HCT116 (cell line): Measurements from ENCODE around the gene LIN7C. TPM values are rescaled to one million over a fixed set of nuclear protein-coding genes. Genes with fewer than 3 reads are reported as not detected.

ENCODE experiments used
- ATAC-seq: fragments of 200-7000 bp; cut with Tn5 transposase; 2 replicates; pipeline ENCODE4 v1.9.1; 2020; ENCODE audit warnings: mild to moderate bottlenecking, moderate library complexity
- BruUV-seq: library from RNA; stranded (reverse); fragments of 400-500 nt; replicated peaks from 2 replicates; lab custom pipeline; 2021; lab: Mats Ljungman, UMichigan
- CTCF ChIA-PET: fragments of 300-600 bp; sonication (Branson Sonifier 250); formaldehyde crosslinking; loops from one replicate; lab custom pipeline; 2021; ENCODE audit warnings: antibody characterized with exemption; lab: Charles Lee
- POLR2A ChIA-PET: fragments of 300-600, 350-600 bp; sonication (Branson Sonifier 250); formaldehyde crosslinking; loops from one replicate; lab custom pipeline; 2021; ENCODE audit warnings: antibody characterized with exemption; lab: Charles Lee
- RAD21 ChIA-PET, 2 experiments: fragments of 300-600 bp; sonication (Branson Sonifier 250); formaldehyde crosslinking; loops; one replicate each; lab custom pipeline; 2023; ENCODE audit warnings: low total read pairs in 2 of 2; ENCODE audit not compliant: uncharacterized antibody in 2 of 2, unreplicated experiment in 2 of 2, low non-redundant PET in 1 of 2; lab: Charles Lee
- DNase-seq: peaks from one replicate; pipeline ENCODE4 v3.0.0-alpha.2; 2010; ENCODE audit warnings: low read depth, low spot score
- H2AFZ ChIP-seq: fragments of 200-600 bp; shearing (Covaris generic), sonication (generic); 2 replicates; pipeline ENCODE4 v1.6.1; 2017; ENCODE audit warnings: low read depth, mixed run types, mixed read lengths, antibody characterized with exemption, low read length; ENCODE audit not compliant: poor library complexity, severe bottlenecking
- H3K27ac ChIP-seq: 2 replicates; pipeline ENCODE4 v1.5.1; 2012; ENCODE audit warnings: low read depth, low read length
- H3K27me3 ChIP-seq: fragments of 200-600 bp; sonication (generic); 2 replicates; pipeline ENCODE4 v1.6.1; 2016; ENCODE audit warnings: mixed run types, low read length, mixed read lengths; ENCODE audit not compliant: insufficient read depth
- H3K36me3 ChIP-seq, 2 experiments: fragments of 200-500 bp in 1 of 2; fragments of 200-600 bp in 1 of 2; sonication (Bioruptor generic) in 1 of 2; sonication (generic) in 1 of 2; 2 replicates each; pipeline versions ENCODE4 v1.5.1 to v1.6.1; 2014 to 2016; ENCODE audit warnings: low read length in 2 of 2, inconsistent platforms in 1 of 2, mixed read lengths in 1 of 2, mixed run types in 1 of 2; ENCODE audit not compliant: insufficient read depth in 2 of 2, control insufficient read depth in 1 of 2
- H3K4me1 ChIP-seq, 2 experiments: fragments of 200-600 bp in 1 of 2; sonication (generic) in 1 of 2; 2 replicates each; pipeline versions ENCODE4 v1.5.1 to v1.6.1; 2012 to 2017; ENCODE audit warnings: low read length in 2 of 2, inconsistent platforms in 1 of 2, mild to moderate bottlenecking in 1 of 2, mixed read lengths in 1 of 2, mixed run types in 1 of 2, moderate library complexity in 1 of 2; ENCODE audit not compliant: insufficient read depth in 2 of 2, control insufficient read depth in 1 of 2
- H3K4me2 ChIP-seq: fragments of 200-600 bp; sonication (generic); 2 replicates; pipeline ENCODE4 v1.6.1; 2017; ENCODE audit warnings: mixed run types, low read length, mixed read lengths
- H3K4me3 ChIP-seq, 2 experiments: fragments of 200-600 bp in 1 of 2; sonication (generic) in 1 of 2; replicated peaks in 1 of 2; 2 replicates each; pipeline ENCODE4 v1.5.1; 2011 to 2016; ENCODE audit warnings: low read length in 2 of 2, control low read depth in 1 of 2, low read depth in 1 of 2, mild to moderate bottlenecking in 1 of 2, mixed read lengths in 1 of 2, mixed run types in 1 of 2
- H3K79me2 ChIP-seq: fragments of 200-600 bp; sonication (generic); 2 replicates; pipeline ENCODE4 v1.6.1; 2017; ENCODE audit warnings: mild to moderate bottlenecking, mixed run types, low read length, moderate library complexity, mixed read lengths; ENCODE audit not compliant: insufficient read depth
- H3K9ac ChIP-seq: fragments of 200-600 bp; sonication (generic); 2 replicates; pipeline ENCODE4 v1.6.1; 2016; ENCODE audit warnings: low read length, mixed read lengths
- H3K9me2 ChIP-seq: fragments of 200-600 bp; sonication (generic), shearing (Covaris generic); 2 replicates; pipeline ENCODE4 v1.6.1; 2017; ENCODE audit warnings: mixed run types, mild to moderate bottlenecking, moderate library complexity; ENCODE audit not compliant: insufficient read depth
- H3K9me3 ChIP-seq, 2 experiments: fragments of 200-500 bp in 1 of 2; fragments of 200-600 bp in 1 of 2; sonication (Bioruptor generic) in 1 of 2; sonication (generic) in 1 of 2; 2 replicates each; pipeline ENCODE4 v1.6.1; 2014 to 2017; ENCODE audit warnings: low read length in 2 of 2, mixed read lengths in 2 of 2, inconsistent platforms in 1 of 2, low read depth in 1 of 2, mild to moderate bottlenecking in 1 of 2, mixed run types in 1 of 2, moderate library complexity in 1 of 2; ENCODE audit not compliant: control insufficient read depth in 1 of 2, insufficient read depth in 1 of 2
- H4K20me1 ChIP-seq: fragments of 200-600 bp; sonication (generic), shearing (Covaris generic); 2 replicates; pipeline ENCODE4 v1.6.1; 2017; ENCODE audit warnings: mixed run types, mild to moderate bottlenecking, moderate library complexity; ENCODE audit not compliant: insufficient read depth
- ATF3 ChIP-seq: IDR thresholded peaks from 2 replicates; pipeline ENCODE4 v1.6.1; 2012
- CBX3 ChIP-seq: IDR thresholded peaks from 2 replicates; pipeline ENCODE4 v1.6.1; 2012; ENCODE audit warnings: low read depth
- CEBPB ChIP-seq: IDR thresholded peaks from 2 replicates; pipeline ENCODE4 v1.6.1; 2012; ENCODE audit warnings: low read depth
- EGR1 ChIP-seq: IDR thresholded peaks from 2 replicates; pipeline ENCODE4 v1.6.1; 2012; ENCODE audit warnings: low read depth
- ELF1 ChIP-seq: IDR thresholded peaks from 2 replicates; pipeline ENCODE4 v1.6.1; 2012; ENCODE audit warnings: low read depth, borderline replicate concordance
- EZH2 ChIP-seq: fragments of 200-600 bp; sonication (generic); IDR thresholded peaks from 2 replicates; pipeline ENCODE4 v1.6.1; 2017; ENCODE audit warnings: antibody characterized with exemption, mixed run types
- EZH2phosphoT487 ChIP-seq: fragments of 200-600 bp; IDR thresholded peaks from 2 replicates; pipeline ENCODE4 v1.6.1; 2018; ENCODE audit warnings: antibody characterized with exemption, borderline replicate concordance
- FOSL1 ChIP-seq: IDR thresholded peaks from 2 replicates; pipeline ENCODE4 v1.6.1; 2012; ENCODE audit warnings: low read depth
- MAX ChIP-seq: IDR thresholded peaks from 2 replicates; pipeline ENCODE4 v1.6.1; 2012
- POLR2A ChIP-seq: IDR thresholded peaks from 2 replicates; pipeline ENCODE4 v1.7.0; 2011; ENCODE audit warnings: borderline replicate concordance; ENCODE audit not compliant: insufficient read depth, insufficient read length; ENCODE audit errors: extremely low read depth
- POLR2AphosphoS5 ChIP-seq: IDR thresholded peaks from 2 replicates; pipeline ENCODE4 v1.6.1; 2011; ENCODE audit warnings: mild to moderate bottlenecking, low read depth, low read length, moderate library complexity
- RAD21 ChIP-seq: IDR thresholded peaks from 2 replicates; pipeline ENCODE4 v1.6.1; 2012; ENCODE audit warnings: low read depth, mild to moderate bottlenecking
- REST ChIP-seq: IDR thresholded peaks from 2 replicates; pipeline ENCODE4 v1.6.1; 2012; ENCODE audit warnings: low read depth
- SIN3A ChIP-seq: IDR thresholded peaks from 2 replicates; pipeline ENCODE4 v1.6.1; 2012; ENCODE audit warnings: low read depth
- SP1 ChIP-seq: IDR thresholded peaks from 2 replicates; pipeline ENCODE4 v1.6.1; 2012; ENCODE audit warnings: low read depth
- SRF ChIP-seq: IDR thresholded peaks from 2 replicates; pipeline ENCODE4 v1.6.1; 2012; ENCODE audit warnings: low read depth
- TCF7L2 ChIP-seq: IDR thresholded peaks from 2 replicates; pipeline ENCODE4 v1.7.0; 2011; ENCODE audit warnings: borderline replicate concordance, inconsistent platforms; ENCODE audit not compliant: insufficient read depth, insufficient read length; ENCODE audit errors: extremely low read depth
- YY1 ChIP-seq: IDR thresholded peaks from 2 replicates; pipeline ENCODE4 v1.6.1; 2011; ENCODE audit warnings: low read length, low read depth, moderate library complexity, mild to moderate bottlenecking; ENCODE audit not compliant: insufficient replicate concordance; ENCODE audit errors: extremely low read depth
- intact Hi-C: fragments of 100-400 bp; cut with micrococcal nuclease; formaldehyde crosslinking; loops from 2 replicates; pipeline ENCODE4 v1.10.0; 2022
- total RNA-seq: library from RNA; stranded (reverse); gene quantifications from one replicate; pipeline ENCODE4 v1.2.1, GENCODE V29; 2021; ENCODE audit not compliant: unreplicated experiment

Gene LIN7C
- total RNA-seq, 1 experiment from 2014 or later: 48.2 TPM

GRCh38 chr11:27470166-27470565, 36.4 kb downstream of the LIN7C start (continued):
- TF ChIP-seq REST (no peak), POLR2AphosphoS5 (no peak), CEBPB (no peak), YY1 (no peak), CBX3 (no peak)

- ChIA-PET CTCF (no interaction called here), POLR2A (no interaction called here), RAD21 (no interaction called here)
- H2AFZ ChIP-seq: no peak overlapping the region
- no peaks in the 10 kb centered on the region for H3K36me3 ChIP-seq
- H4K20me1 ChIP-seq: no peaks in the 10 kb centered on the region
- H3K9ac ChIP-seq: no peak overlapping the region
- no peak overlapping the region for H3K4me2 ChIP-seq
- no peaks in the 10 kb centered on the region for H3K9me2 ChIP-seq
- ATAC-seq (no peak), DNase-seq (no peak)
- intact Hi-C loops: no loop called here
- H3K4me1 ChIP-seq: peaks cover 8 to 23% of the 10 kb centered on the region in 2 experiments; a peak in 3 of 4 replicates
- no TSS peak for BruUV-seq
- no peaks in the 10 kb centered on the region for H3K9me3 ChIP-seq
- no peaks in the 10 kb centered on the region for H3K27me3 ChIP-seq
- H3K79me2 ChIP-seq: no peaks in the 10 kb centered on the region
- H3K4me3 ChIP-seq: no peak overlapping the region
- H3K27ac ChIP-seq: no peak overlapping the region
- TF ChIP-seq CBX3 (no peak), SIN3A (no peak), EZH2 (no peak), YY1 (no peak), EGR1 (no peak), RAD21 (no peak), SP1 (no peak), ELF1 (no peak), ATF3 (no peak), TCF7L2 (no peak), POLR2A (no peak), SRF (no peak), FOSL1 (no peak), EZH2phosphoT487 (no peak), POLR2AphosphoS5 (no peak), MAX (no peak), REST (no peak), CEBPB (no peak)
Measured at GRCh38 chr11:27468995-27469695, 37.4 kb downstream of the LIN7C start.
